22Rv1 (cell line): ENCODE results near the gene PPIL4.

Experiments used
- CTCF ChIP-seq: fragments of 450-650 bp; IDR thresholded peaks from 2 replicates; pipeline ENCODE4 v1.5.1; 2017; ENCODE audit warnings: mild to moderate bottlenecking
- ZFX ChIP-seq: fragments of 450-650 bp; IDR thresholded peaks from 2 replicates; pipeline ENCODE4 v1.6.1; 2017; ENCODE audit warnings: antibody characterized with exemption, borderline replicate concordance

GRCh38 chr6:149544646-149545257 lies 1.1 kb downstream of the PPIL4 start:
- TF ChIP-seq CTCF (no peak), ZFX (no peak)
